ENCODE measurements around the gene CRAT.
A peak's percentile ranks its signal among the peaks of the same experiment; 100 is the strongest.

CRAT gene

DNA sequence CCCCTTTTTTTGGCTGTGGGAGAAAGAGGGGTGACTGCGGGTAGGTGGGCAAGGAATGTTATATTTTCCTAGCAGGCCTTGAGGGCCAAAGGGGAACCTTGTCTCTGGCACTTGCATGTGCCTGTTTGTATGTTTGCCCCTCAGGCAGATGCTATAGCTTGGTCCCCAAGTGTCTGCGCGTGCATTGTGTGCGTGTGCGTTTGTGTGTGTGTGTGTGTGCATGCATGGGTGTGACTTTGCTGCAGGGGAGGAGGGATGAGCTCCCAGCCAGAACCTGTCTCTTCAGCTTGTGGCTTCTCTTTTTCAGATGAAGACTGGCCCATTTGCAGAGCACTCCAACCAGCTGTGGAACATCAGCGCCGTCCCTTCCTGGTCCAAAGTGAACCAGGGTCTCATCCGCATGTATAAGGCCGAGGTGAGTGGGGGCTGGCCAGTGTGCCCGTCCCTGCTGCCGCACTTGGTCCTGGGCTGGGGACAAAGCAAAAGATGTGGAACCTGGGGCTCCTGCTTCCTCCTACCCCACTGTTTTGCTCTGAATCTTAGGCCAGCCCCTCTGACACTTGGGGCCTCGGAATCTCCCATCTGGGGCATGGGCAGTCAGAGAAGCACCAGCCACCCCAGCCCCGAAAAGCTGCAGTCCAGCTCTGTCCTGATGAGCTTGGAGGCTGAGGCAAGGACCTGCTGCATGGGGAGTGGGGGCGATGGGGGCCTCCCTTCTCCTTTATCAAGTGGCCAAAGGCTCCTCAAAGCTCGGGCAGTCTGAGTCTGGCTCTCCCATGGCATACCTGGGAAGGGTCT is 31.7 kb upstream of the CRAT start:
- TF ChIP-seq, protein P1, sequence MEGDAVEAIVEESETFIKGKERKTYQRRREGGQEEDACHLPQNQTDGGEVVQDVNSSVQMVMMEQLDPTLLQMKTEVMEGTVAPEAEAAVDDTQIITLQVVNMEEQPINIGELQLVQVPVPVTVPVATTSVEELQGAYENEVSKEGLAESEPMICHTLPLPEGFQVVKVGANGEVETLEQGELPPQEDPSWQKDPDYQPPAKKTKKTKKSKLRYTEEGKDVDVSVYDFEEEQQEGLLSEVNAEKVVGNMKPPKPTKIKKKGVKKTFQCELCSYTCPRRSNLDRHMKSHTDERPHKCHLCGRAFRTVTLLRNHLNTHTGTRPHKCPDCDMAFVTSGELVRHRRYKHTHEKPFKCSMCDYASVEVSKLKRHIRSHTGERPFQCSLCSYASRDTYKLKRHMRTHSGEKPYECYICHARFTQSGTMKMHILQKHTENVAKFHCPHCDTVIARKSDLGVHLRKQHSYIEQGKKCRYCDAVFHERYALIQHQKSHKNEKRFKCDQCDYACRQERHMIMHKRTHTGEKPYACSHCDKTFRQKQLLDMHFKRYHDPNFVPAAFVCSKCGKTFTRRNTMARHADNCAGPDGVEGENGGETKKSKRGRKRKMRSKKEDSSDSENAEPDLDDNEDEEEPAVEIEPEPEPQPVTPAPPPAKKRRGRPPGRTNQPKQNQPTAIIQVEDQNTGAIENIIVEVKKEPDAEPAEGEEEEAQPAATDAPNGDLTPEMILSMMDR (IDR thresholded peaks at IDR 0.05; ENCODE audit: insufficient read depth, low read depth, low read length, missing control alignments): no peak
- DNase-seq (ENCODE audit: low read depth): no peak
- no peak overlapping the region; the same call in 1 of the 2 replicates for H3K4me3 ChIP-seq (ENCODE audit: low read depth, low read length)

DNA sequence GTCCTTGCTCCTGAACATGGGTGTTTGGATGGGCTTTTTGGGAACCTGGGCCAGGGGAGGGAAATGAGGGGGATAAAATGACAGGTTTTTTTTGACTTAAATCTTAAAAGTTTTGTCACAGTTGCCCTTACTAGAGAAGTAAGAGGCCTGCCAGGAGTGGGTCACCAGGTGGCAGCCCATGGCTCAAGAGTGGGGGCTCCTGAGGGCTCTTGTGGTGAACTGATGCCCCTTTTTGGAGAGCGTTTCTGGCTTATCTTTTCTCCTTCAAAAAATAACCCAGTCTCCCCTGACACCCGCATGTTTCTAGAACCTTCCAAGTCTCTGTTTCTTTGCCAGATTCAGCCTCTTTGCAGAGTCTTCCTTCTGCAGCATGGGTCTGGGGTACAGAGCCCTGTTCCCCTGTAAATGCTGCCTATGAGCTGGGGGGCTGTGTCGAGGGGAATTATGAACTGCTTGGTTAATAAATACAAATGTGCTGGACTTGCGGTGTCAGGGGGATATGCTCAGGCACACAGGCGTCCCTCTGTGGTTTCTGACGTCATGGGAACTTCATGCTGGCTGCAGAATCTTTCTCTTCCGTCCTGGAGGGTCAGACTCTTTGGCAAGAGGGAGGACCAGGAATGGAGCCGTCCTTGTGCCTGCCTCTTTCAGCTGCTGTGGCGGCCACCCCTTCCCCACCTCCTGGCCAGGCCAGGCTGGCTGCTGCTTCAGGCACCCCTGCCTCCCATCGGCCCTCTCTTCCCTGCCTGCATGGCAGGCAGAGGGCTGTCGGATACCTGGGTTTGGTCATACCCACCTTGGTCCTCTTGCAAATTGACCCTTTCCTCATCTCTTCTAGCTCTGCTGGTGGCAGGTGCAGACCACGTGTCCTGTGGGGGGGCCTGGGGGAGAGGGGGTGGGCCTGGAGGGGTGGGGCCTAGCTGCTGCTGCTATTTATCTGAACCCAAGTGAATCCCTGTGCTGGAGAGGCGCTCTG is 30.8 kb upstream of the CRAT start:
- TF ChIP-seq, protein P1 (IDR thresholded peaks at IDR 0.05; ENCODE audit: insufficient read depth, low read depth, low read length, missing control alignments): no peak
- DNase-seq (ENCODE audit: low read depth): peak; percentile 76
- H3K4me3 ChIP-seq (ENCODE audit: low read depth, low read length): peak overlapping the region; percentile 68

DNA sequence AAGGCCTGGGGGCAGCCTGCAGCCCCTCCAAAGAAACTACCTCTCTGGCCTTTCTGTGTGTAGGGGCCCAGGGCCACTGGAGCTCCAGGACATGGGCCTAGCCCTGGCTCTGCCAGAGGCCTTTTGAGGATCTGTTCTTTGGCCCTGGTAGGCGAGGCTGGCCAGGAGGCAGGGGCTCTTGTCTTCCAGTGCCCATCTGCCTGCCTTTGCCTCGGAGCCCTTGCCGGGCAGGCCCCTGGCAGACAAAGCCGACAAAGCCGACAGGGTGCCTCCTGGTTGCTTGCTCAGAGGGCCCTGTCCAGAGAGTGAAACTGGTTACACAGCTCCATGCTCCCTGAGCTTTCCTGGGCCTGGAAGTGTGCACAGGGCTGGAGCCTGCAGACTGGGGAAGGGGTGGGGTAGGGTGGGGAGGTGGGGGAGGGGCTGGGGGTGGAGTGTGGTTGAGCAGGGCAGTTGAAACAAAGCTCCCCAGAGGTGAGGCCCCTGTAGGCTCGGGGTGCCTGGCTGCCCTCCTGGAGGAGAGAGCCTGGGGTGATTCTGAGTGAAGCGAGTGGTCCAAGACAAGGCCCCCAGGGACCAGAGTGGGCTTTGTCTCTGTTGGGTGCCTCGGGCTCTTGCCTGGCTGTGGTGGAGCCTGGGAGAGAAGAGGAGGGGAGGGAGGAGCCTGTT is 29.9 kb upstream of the CRAT start:
- peak; percentile 51 for DNase-seq (ENCODE audit: low read depth)
- TF ChIP-seq, protein P1 (IDR thresholded peaks at IDR 0.05; ENCODE audit: insufficient read depth, low read depth, low read length, missing control alignments): no peak
- H3K4me3 ChIP-seq (ENCODE audit: low read depth, low read length): peak overlapping the region; percentile 68

DNA sequence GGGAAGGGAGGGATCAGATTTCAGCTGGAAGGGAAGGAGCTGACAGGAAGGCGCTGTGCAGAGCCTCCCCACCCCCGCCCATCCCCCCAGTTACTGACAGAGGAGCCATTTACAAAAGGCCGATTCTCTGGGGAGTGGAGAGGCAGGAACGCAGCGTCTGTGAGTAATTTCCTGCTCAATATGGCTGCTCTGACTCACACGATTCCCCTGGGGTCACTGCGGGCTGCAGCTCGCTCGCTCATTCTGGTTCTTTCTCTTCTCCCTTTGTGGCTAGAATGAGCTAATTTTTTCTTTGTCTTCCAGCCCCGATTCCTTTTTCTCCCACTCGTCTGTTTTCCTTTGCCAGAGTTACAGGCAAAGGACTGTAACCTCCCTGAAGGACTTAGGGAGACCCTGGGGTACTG is 29.4 kb upstream of the CRAT start:
- peak overlapping the region; percentile 68 for H3K4me3 ChIP-seq (ENCODE audit: low read depth, low read length)
- TF ChIP-seq, protein P1 (IDR thresholded peaks at IDR 0.05; ENCODE audit: insufficient read depth, low read depth, low read length, missing control alignments): no peak
- peak; percentile 98 for DNase-seq (ENCODE audit: low read depth)

DNA sequence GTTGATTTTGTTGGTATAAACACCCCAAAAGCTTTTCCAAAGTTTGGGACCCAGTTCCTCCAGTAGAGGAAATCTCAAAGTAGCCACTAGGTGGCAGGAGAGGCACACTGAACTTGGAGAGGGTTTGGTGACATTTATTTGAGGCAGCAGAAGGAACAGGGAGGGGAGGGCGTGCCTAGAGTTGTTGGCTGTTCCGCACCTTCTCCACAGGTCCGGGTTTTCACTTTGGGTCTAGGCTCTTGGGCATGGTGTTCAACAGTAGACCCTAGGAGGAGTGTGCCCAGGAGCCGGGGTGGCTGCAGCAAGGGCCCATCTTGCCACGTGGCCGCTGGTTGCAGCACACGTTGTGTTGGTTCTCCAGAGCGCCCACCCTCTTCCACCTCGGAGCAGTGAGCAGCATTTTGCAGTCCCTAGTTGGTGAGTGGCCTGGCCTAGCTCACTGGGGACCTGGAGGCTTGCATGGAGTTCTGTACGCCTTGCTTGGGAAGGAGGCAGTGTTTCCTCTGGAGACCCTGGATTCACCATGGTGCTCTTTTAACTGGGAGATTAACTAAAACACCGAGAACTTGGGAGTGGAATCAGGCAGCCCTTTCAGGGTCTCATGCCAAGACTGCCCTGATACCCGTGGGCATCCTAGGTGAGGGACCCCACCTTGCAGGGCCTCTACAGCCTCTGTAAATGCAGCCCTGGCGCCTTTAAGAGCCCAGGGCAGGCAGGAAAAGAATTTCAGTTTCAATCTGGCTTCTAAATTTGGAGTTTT is 28.8 kb upstream of the CRAT start:
- peak; percentile 89 for DNase-seq (ENCODE audit: low read depth)
- H3K4me3 ChIP-seq (ENCODE audit: low read depth, low read length): peak overlapping the region; percentile 68
- TF ChIP-seq, protein P1 (IDR thresholded peaks at IDR 0.05; ENCODE audit: insufficient read depth, low read depth, low read length, missing control alignments): peak; percentile 86

Measured in GM12865 (cell line).